ENCODE measurements around the gene ZSWIM3. TPM values are rescaled to one million over a fixed set of nuclear protein-coding genes. Genes with fewer than 3 reads are reported as not detected.

Gene ZSWIM3
- total and polyA plus RNA-seq, 2 of the 13 experiments (the other 11 are each of a cell fraction or from before 2014, with no cell fraction given) = 5.2 to 5.8 TPM

DNA sequence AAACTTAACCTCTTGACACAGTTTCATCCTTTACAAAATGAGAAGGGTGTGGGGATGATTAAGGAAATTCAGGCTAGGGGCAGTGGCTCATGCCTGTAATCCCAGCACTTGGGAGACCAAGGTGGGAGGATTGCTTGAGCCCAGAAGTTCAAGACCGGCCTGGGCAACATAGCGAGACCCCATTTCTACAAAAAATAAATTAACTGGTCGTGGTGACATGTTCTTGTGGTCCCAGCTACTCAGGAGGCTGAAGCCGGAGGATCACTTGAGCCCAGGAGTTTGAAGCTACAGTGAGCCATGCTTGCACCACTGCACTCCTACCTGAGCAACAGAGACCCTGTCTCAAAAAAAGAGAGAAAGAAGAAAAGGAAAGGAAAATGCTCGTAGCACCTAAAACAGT, 9.0 kb downstream of the ZSWIM3 start:
- peaks cover 66% of the 10 kb centered on the region for H3K4me1 ChIP-seq (ENCODE audit: insufficient read depth, low read length)
- no peaks in the 10 kb centered on the region for H3K36me3 ChIP-seq (replicated peaks in 1 of 2; ENCODE audit: control insufficient read depth in 1 of 2, insufficient read depth in 2 of 2, low read length in 2 of 2)
- ATAC-seq (no peak), DNase-seq (ENCODE audit: low spot score) (no peak), FAIRE-seq (no peak)
- H3K9ac ChIP-seq (ENCODE audit: insufficient read depth, low read depth, low read length) = no peak overlapping the region
- no peak overlapping the region for H3K27ac ChIP-seq (ENCODE audit: extremely low read length, insufficient read depth, low read length)
- H3K79me2 ChIP-seq (ENCODE audit: insufficient read depth, low read length) = no peaks in the 10 kb centered on the region
- in situ Hi-C loops (cut with HindIII; ENCODE audit: extremely low pct_ligation_motif_present, low pct_unique_long_range_greater_than_20kb) = no loop called here
- H3K4me2 ChIP-seq (ENCODE audit: low read depth, low read length) = no peak overlapping the region
- H3K9me3 ChIP-seq (ENCODE audit: low read length) = no peaks in the 10 kb centered on the region
- BruUV-seq (replicated peaks) = no TSS peak
- H2AFZ ChIP-seq (ENCODE audit: low read length) = no peak overlapping the region
- H3K4me3 ChIP-seq (replicated peaks in 1 of 3; ENCODE audit: insufficient read depth in 1 of 3, low read depth in 2 of 3, low read length in 3 of 3) = no peak overlapping the region
- 0 out of 2 replicates have a peak, but pooled peaks have one; percentile 44 for TF ChIP-seq SNAPC2 (CRISPR knock-in tag; IDR thresholded peaks at IDR 0.05)
- TF ChIP-seq ZNF343 (CRISPR knock-in tag; IDR thresholded peaks at IDR 0.05) = no peak
- TF ChIP-seq, protein P1, sequence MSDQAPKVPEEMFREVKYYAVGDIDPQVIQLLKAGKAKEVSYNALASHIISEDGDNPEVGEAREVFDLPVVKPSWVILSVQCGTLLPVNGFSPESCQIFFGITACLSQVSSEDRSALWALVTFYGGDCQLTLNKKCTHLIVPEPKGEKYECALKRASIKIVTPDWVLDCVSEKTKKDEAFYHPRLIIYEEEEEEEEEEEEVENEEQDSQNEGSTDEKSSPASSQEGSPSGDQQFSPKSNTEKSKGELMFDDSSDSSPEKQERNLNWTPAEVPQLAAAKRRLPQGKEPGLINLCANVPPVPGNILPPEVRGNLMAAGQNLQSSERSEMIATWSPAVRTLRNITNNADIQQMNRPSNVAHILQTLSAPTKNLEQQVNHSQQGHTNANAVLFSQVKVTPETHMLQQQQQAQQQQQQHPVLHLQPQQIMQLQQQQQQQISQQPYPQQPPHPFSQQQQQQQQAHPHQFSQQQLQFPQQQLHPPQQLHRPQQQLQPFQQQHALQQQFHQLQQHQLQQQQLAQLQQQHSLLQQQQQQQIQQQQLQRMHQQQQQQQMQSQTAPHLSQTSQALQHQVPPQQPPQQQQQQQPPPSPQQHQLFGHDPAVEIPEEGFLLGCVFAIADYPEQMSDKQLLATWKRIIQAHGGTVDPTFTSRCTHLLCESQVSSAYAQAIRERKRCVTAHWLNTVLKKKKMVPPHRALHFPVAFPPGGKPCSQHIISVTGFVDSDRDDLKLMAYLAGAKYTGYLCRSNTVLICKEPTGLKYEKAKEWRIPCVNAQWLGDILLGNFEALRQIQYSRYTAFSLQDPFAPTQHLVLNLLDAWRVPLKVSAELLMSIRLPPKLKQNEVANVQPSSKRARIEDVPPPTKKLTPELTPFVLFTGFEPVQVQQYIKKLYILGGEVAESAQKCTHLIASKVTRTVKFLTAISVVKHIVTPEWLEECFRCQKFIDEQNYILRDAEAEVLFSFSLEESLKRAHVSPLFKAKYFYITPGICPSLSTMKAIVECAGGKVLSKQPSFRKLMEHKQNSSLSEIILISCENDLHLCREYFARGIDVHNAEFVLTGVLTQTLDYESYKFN (CRISPR knock-in tag; conservative IDR thresholded peaks at IDR 0.05) = no peak
- TF ChIP-seq DMAP1 (CRISPR knock-in tag; IDR thresholded peaks at IDR 0.05) = no peak
- peak; percentile 47; the same call in 1 of the 2 replicates for TF ChIP-seq CSRNP1 (CRISPR knock-in tag; IDR thresholded peaks at IDR 0.05)
- TF ChIP-seq, protein P2, sequence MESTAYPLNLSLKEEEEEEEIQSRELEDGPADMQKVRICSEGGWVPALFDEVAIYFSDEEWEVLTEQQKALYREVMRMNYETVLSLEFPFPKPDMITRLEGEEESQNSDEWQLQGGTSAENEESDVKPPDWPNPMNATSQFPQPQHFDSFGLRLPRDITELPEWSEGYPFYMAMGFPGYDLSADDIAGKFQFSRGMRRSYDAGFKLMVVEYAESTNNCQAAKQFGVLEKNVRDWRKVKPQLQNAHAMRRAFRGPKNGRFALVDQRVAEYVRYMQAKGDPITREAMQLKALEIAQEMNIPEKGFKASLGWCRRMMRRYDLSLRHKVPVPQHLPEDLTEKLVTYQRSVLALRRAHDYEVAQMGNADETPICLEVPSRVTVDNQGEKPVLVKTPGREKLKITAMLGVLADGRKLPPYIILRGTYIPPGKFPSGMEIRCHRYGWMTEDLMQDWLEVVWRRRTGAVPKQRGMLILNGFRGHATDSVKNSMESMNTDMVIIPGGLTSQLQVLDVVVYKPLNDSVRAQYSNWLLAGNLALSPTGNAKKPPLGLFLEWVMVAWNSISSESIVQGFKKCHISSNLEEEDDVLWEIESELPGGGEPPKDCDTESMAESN (CRISPR knock-in tag; conservative IDR thresholded peaks at IDR 0.05) = no peak
- no peak for TF ChIP-seq TCF12 (IDR thresholded peaks at IDR 0.05)
- TF ChIP-seq TCF12 (CRISPR knock-in tag; IDR thresholded peaks at IDR 0.05) = no peak
- no peak for TF ChIP-seq KLF9 (CRISPR knock-in tag; IDR thresholded peaks at IDR 0.05; ENCODE audit: low read depth)
- TF ChIP-seq ARID2 (CRISPR knock-in tag; IDR thresholded peaks at IDR 0.05; ENCODE audit: borderline replicate concordance) = 0 out of 2 replicates have a peak, but pooled peaks have one; percentile 53
- no peak for TF ChIP-seq XRCC5 (optimal IDR thresholded peaks at IDR 0.05; ENCODE audit: low read length)
- 0 out of 2 replicates have a peak, but pooled peaks have one; percentile 2 for TF ChIP-seq RFXAP (CRISPR knock-in tag; IDR thresholded peaks at IDR 0.05; ENCODE audit: borderline replicate concordance)
- TF ChIP-seq MAF1 (CRISPR knock-in tag; IDR thresholded peaks at IDR 0.05; ENCODE audit: borderline replicate concordance) = no peak
- TF ChIP-seq IRX3 (CRISPR knock-in tag; IDR thresholded peaks at IDR 0.05; ENCODE audit: borderline replicate concordance, low read depth) = 0 out of 2 replicates have a peak, but pooled peaks have one; percentile 43
- no peak for TF ChIP-seq PITX1 (CRISPR knock-in tag; IDR thresholded peaks at IDR 0.05)
- 0 out of 2 replicates have a peak, but pooled peaks have one; percentile 6 for TF ChIP-seq KDM5B (CRISPR knock-in tag; IDR thresholded peaks at IDR 0.05; ENCODE audit: borderline replicate concordance)
- TF ChIP-seq ZNF121 (CRISPR knock-in tag; IDR thresholded peaks at IDR 0.05) = peak; percentile 66
- 0 out of 2 replicates have a peak, but pooled peaks have one; percentile 10 for TF ChIP-seq YEATS4 (CRISPR knock-in tag; IDR thresholded peaks at IDR 0.05; ENCODE audit: borderline replicate concordance)
- WGBS (ENCODE audit: low lambda C conversion rate) = 96% methylated on average over 5 of the region's 5 CpGs
- intact Hi-C loops (cut with micrococcal nuclease; ENCODE audit: unreplicated experiment) = no loop called here
- H4K20me1 ChIP-seq (ENCODE audit: insufficient read depth, low read length) = no peaks in the 10 kb centered on the region
- POLR2A ChIA-PET = interaction anchor here (1.9 kb wide), 2 partner anchors 15 to 25 kb away, joined by 5 to 6 read pairs; partner anchors contain the start of genes CTSA, NEURL2 and ZSWIM1
- CTCF ChIA-PET (ENCODE audit: low intra/inter-chr PET ratio, low total read pairs) = no interaction called here
- no peaks in the 10 kb centered on the region for H3K27me3 ChIP-seq (ENCODE audit: control insufficient read depth in 1 of 2, insufficient read depth in 2 of 2, low read length in 2 of 2)

Data from HepG2 (cell line).